A549 treated with DMSO at 1 μM for 4 hours (cell line): ENCODE data around the gene CACNA1C. TPM values are rescaled to one million over a fixed set of nuclear protein-coding genes. Genes with fewer than 3 reads are reported as not detected.

Experiments
- total RNA-seq: library from RNA; stranded (reverse); fragments of 200-300 nt; extraction: Qiagen RNA extraction; gene quantifications from 5 replicates; pipeline ENCODE4 v1.2.3, GENCODE V29; 2022; ENCODE audit warnings: low read depth

The CACNA1C gene
- total RNA-seq, result 0.02 to 0.06 TPM in 2 of 5 replicates, not detected in the others

DNA sequence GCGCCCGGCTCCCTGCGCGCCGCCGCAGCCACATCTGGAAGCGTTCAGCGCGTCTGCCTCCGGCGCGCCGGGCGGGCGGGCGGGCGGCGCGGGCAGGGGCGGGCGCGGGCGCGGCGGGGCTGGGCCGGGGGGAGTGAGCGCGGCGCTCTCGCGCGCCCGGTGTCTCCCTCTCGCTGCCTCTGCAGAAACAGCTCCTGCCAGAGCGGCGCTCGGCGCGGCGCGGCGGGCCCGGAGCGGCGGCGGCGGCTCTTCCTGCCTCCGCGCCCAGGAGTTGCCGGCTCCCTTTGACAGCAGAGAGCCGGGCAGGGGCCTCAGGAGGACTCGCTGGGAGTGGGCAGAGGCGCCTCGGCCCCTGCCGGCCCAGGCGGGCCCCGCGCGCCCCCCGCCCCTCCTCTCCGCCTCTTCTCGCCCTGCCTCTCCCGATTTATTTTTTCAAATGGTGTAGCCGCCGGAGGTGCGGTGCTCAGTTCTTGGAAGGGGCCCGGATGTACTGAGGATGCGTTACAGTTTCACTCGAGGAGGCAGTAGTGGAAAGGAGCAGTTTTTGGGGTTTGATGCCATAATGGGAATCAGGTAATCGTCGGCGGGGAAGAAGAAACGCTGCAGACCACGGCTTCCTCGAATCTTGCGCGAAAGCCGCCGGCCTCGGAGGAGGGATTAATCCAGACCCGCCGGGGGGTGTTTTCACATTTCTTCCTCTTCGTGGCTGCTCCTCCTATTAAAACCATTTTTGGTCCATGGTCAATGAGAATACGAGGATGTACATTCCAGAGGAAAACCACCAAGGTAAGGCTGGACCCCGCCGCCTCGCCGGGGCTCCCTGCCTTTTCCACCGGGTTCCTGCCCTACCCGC is at the start of gene CACNA1C:
Gene CACNA1C (plus strand): TSS at position 162 of the 853 bp plus-strand sequence. CDS start 576 bp downstream, at position 738.

DNA sequence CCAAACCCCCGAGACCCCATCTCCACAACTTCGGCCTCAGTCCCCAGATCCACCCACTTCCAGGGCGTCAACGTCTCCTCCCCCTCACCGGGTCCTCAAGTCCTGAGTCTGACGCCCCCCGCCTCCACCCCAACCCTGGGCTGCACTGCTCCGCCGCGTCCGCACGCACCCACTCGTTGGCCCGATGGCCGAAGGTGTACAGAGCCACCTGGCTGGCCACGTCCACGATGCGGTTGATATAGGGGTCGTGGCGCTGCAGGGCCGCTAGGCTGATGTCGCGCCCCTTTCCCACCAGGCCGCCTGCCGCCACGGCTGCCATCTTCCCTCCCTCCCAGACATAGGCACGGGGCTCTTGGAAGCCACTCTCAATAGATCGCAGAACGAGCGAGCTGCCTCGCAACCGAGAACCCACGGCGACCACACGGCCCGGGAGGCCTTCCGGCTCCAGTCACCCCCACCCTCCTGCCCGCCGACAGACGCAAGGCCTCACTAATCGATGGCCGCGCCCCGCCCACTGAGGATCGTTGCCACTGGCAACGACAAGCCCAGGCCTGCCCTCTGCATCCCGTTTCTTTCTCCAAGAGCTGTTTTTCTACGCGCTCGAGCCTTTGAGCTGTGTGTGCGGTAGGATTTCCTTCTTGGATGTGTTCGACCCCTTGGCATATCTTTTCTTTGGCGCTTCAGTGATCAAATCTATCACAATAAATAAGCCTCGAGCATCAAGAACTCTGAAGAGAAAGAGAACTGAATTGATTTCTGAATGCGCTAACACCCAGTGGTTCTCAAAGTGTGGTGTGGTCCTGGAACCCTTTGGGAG is 48.5 kb upstream of the CACNA1C start, which contains the start of gene DCP1B:
Gene DCP1B (minus strand): TSS at position 345 of the 817 bp plus-strand sequence. CDS start 26 bp downstream, at position 319.

Other genes starting within 250 kb of the CACNA1C start
- 0.08 to 0.18 TPM in 2 of 5 replicates, not detected in the others for gene LRTM2, start 232.4 kb upstream of the CACNA1C start, total RNA-seq
- gene CACNA2D4, start 134.3 kb upstream of the CACNA1C start, total RNA-seq, result not detected in 5 replicates
- 7.1 to 7.9 TPM (median 7.8 TPM) in 5 replicates for gene DCP1B, start 48.5 kb upstream of the CACNA1C start, total RNA-seq